ENCODE results near the gene TBX15. TPM values are rescaled to one million over a fixed set of nuclear protein-coding genes. Genes with fewer than 3 reads are reported as not detected.
"Not testable (repeated sequence)": the region's sequence is repeated elsewhere in the genome, so short reads cannot be mapped to it uniquely, and the experiment has no call there.

The TBX15 gene
- total RNA-seq, 2 donors from 2014 or later: not detected

- DNase-seq: no peak
- intact Hi-C loops (cut with DNase I, micrococcal nuclease): no loop called here
- ATAC-seq: no peak
Measured at GRCh38 chr1:118973531-118974137, 14.5 kb downstream of the TBX15 start.

DNA sequence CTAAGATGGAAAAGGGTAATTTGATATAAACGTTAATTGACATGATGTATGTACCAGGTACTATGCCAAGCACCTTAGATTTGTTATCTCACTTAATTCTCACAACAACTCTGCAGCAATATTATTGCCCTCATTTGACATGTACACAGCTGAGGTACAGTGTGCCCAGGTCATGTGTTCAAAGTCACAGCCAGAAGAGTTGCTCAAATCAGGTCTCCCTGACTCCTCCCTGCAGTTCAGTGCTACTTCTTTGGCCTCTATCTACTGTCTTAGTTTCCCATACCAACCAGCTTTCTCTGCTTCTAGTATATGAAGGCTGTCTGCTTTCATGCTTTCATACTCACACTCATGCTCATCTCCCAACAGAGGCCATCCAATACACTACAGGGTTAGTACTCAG lies 15.1 kb downstream of the TBX15 start:
- intact Hi-C loops (cut with DNase I, micrococcal nuclease): no loop called here
- ATAC-seq (no peak), DNase-seq (no peak)

DNA sequence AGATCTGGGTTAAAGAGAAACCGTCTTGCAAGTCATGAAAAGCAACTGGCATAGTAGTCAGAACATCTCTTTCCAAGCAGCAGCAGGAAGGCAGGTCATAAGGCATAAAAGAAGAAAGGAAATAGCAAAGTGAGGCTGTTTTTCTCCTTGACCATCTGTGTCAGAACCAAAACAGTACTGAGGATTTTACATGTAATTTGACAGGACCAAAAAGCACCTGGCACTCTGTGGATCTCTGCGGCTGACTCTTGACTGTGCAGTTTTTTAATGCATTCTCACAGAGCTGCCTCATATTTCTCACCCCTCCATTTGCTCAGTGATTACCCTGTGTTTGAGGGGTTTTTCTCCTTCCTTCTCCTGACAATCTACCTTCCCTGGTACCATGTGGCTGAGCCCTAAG lies 17.7 kb downstream of the TBX15 start:
- DNase-seq: no peak
- intact Hi-C loops (cut with DNase I, micrococcal nuclease): no loop called here
- ATAC-seq: no peak

GRCh38 chr1:118963456-118964430 lies 24.4 kb downstream of the TBX15 start:
- intact Hi-C loops (cut with DNase I, micrococcal nuclease): no loop called here
- DNase-seq: no peak
- ATAC-seq: no peak

GRCh38 chr1:118963138-118963455 lies 25.0 kb downstream of the TBX15 start:
- ATAC-seq (no peak), DNase-seq (no peak)
- intact Hi-C loops (cut with DNase I, micrococcal nuclease): no loop called here

GRCh38 chr1:118961156-118961555 lies 27.0 kb downstream of the TBX15 start:
- intact Hi-C loops (cut with DNase I, micrococcal nuclease): no loop called here
- ATAC-seq: no peak
- no peak for DNase-seq

DNA sequence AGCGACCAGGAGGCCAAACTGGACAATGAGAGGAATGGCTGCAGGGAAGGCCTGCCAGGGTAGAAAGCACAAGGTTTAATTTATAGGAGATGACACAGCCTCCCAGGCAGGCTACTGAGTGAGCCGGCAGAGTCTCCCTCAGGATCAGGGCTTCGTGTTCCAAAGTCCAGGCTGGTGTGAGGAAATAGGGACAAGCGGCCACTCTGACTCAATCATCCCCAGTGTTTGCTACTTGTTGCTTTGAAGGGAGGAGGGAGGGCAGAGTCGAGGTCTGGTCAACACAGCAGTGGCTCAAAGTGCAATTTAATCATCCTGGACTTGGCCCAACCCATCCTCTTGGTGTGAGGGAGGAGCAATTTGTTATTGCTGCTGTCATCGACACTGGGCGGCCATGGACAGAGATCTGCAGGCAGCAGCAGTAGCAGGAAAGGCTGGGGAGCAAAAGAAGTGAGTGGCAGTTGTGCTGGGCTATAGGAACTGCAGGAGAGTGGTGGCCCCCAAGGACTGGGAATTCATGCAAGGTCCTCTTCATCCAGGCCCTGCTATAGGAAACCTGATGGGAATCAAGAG lies 27.5 kb downstream of the TBX15 start:
- DNase-seq: peak; percentile 34 to 64
- ATAC-seq: peak; percentile 97

GRCh38 chr1:118960026-118960561 lies 28.0 kb downstream of the TBX15 start:
- no peak for DNase-seq
- peak; percentile 16 for ATAC-seq
- intact Hi-C loops (cut with DNase I, micrococcal nuclease): no loop called here

More for the DNA sequence above, 27.5 kb downstream of the TBX15 start:
- intact Hi-C loops (cut with DNase I, micrococcal nuclease): no loop called here

- intact Hi-C loops (cut with DNase I, micrococcal nuclease): no loop called here
- ATAC-seq (no peak), DNase-seq (no peak)
Measured at GRCh38 chr1:118958937-118959631, 29.1 kb downstream of the TBX15 start.

- intact Hi-C loops (cut with DNase I, micrococcal nuclease): no loop called here
- peak; percentile 39 for ATAC-seq
- no peak for DNase-seq
Measured at GRCh38 chr1:118958140-118958539, 30.0 kb downstream of the TBX15 start.

DNA sequence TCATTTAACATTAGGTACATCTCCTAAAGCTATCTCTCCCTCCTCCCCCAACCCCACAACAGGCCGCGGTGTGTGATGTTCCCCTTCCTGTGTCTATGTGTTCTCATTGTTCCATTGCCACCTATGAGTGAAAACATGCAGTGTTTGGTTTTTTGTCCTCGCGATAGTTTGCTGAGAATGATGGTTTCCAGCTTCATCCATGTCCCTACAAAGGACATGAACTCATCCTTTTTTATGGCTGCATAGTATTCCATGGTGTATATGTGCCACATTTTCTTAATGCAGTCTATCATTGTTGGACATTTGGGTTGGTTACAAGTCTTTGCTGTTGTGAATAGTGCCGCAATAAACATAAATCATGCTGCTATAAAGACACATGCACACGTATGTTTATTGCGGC lies 30.6 kb downstream of the TBX15 start:
- intact Hi-C loops (cut with DNase I, micrococcal nuclease); ATAC-seq; DNase-seq: not testable (repeated sequence)

GRCh38 chr1:118954301-118954905 lies 33.7 kb downstream of the TBX15 start:
- intact Hi-C loops (cut with DNase I, micrococcal nuclease): no loop called here
- DNase-seq: no peak
- ATAC-seq: no peak

GRCh38 chr1:118951270-118951936 lies 36.7 kb downstream of the TBX15 start:
- ATAC-seq (no peak), DNase-seq (no peak)
- intact Hi-C loops (cut with DNase I, micrococcal nuclease): no loop called here

DNA sequence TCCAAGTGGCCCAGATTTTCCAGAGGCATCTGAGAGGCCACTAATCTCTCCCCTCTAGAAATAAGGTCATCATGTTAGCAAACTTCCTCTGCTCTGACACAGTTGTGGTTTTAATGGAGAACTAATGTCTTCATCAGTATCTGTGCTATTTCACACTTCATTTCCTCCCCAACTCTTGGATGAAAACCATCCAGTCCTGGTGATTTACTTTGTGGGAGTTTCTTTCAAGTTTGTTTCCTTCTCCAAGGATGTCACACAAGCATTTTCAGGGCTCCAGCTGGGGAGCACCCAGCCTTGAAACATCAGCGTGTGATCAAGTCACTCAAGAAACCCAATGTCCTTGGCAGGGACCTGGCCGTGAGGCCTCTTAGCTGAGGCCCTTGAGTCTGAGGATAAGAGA lies 38.8 kb downstream of the TBX15 start:
- ATAC-seq (no peak), DNase-seq (no peak)
- intact Hi-C loops (cut with DNase I, micrococcal nuclease): no loop called here

DNA sequence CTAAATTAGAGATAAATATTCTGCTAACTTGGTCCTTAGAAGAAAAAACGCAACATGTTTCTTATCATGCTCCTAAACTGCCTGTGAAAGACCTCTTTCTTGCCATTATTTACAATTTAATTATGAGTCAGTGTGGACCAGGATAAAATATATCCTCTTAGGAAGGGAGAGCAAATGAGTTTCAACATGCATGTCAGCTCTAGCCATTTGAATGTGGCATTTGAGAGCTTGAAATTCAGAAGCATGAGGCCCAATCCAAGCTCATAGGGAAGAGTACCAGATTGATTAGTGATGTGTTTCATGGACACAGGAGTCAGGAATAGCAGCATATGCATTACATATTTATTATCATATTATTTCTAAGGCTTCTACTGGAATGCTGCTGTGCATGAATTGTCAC lies 39.3 kb downstream of the TBX15 start:
- no peak for DNase-seq
- intact Hi-C loops (cut with DNase I, micrococcal nuclease): no loop called here

GRCh38 chr1:118948351-118948750 lies 39.8 kb downstream of the TBX15 start:
- DNase-seq (no peak), ATAC-seq (no peak)
- intact Hi-C loops (cut with DNase I, micrococcal nuclease): no loop called here

More for the DNA sequence above, 39.3 kb downstream of the TBX15 start:
- no peak for ATAC-seq

DNA sequence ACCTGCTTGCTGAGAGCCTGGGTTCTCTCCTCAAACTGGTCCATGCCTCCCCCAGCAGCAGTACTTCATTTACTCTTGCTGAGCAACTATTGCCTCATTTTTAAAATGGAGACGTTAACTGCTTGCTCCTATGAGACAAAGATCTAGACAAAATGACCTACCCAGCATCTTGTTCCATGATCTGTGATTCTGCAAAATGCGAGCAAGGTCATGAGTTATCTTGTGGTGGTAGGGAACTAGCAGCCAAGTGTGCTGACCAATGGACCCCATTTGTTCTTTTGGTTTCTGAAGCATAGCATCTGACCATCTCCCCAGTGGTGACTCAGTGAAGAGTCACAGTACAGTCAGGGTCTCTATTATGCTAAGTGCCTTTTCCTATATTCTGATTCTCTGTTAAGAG lies 40.4 kb downstream of the TBX15 start:
- ATAC-seq (no peak), DNase-seq (no peak)
- intact Hi-C loops (cut with DNase I, micrococcal nuclease): no loop called here

DNA sequence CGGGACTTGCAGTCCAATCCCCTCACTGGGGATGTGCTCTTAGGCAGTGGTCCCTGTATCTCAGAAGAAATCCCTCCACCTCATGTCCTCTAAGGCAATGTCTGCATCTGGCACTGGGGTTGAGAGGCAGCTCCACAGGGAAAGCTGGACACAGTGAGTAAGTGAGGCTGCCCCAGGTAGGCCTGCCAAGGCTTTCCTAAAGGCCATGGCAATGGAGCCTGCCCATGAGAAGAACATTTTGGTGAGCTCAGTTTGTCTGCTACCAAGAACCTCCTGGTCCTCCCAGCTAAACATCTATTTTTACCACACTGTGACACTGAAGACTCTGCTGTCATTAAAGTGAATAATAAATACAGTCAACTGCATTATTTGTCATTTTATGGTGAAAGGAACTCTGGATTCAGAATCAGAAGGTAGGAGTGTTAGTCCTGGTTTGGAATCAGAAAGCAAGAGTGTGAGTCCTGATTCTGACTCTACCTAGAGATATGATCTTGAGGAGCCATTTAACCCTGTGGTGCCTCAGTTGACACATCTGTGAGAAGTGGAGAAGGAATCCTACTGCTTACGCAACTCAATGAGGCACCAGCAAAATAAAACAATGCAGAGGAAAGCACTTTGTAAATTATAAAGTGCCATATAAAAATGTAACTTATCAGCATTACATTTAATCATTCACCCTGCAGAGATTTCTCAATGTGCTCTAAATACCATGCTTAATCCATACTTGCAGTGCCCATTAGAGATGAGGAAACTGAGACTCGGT lies 41.0 kb downstream of the TBX15 start:
- intact Hi-C loops (cut with DNase I, micrococcal nuclease): no loop called here
- ATAC-seq (no peak), DNase-seq (no peak)
